HEK293 (cell line): ENCODE results near the gene RAB1A.
"Not testable (repeated sequence)": the region's sequence is repeated elsewhere in the genome, so short reads cannot be mapped to it uniquely, and the experiment has no call there.

Experiments used
- CTCF ChIA-PET: fragments of 350-600 bp; formaldehyde crosslinking; extraction: SDS; loops from one replicate; lab custom pipeline; 2021; ENCODE audit warnings: antibody characterized with exemption; lab: Yijun Ruan, JAX
- POLR2A ChIA-PET: fragments of 300-600 bp; formaldehyde crosslinking; extraction: SDS; loops from one replicate; lab custom pipeline; 2020; ENCODE audit warnings: antibody characterized with exemption, inconsistent platforms; lab: Yijun Ruan, JAX
- H3K27ac ChIP-seq: fragments of 200-500 bp; sonication (Bioruptor generic); 2 replicates; pipeline ENCODE4 v1.5.1; 2014; ENCODE audit warnings: low read depth, low read length, control low read depth, inconsistent platforms; ENCODE audit errors: extremely low read depth
- H3K36me3 ChIP-seq, 2 experiments: fragments of 200-500 bp in 1 of 2; sonication (Bioruptor generic) in 1 of 2; 1 replicate in 1 of 2; 2 replicates in 1 of 2; pipeline ENCODE4 v1.5.1; 2014 to 2017; ENCODE audit warnings: inconsistent platforms in 2 of 2, low read length in 2 of 2; ENCODE audit not compliant: control insufficient read depth in 2 of 2, insufficient read depth in 1 of 2
- H3K4me1 ChIP-seq: fragments of 200-500 bp; sonication (Bioruptor generic); 2 replicates; pipeline ENCODE4 v1.5.1; 2014; ENCODE audit warnings: mild to moderate bottlenecking, low read length, inconsistent platforms; ENCODE audit not compliant: control insufficient read depth, insufficient read depth
- H3K4me3 ChIP-seq: 2 replicates; pipeline ENCODE4 v1.5.1; 2011; ENCODE audit warnings: low read depth, mild to moderate bottlenecking, control low read depth, low read length, moderate library complexity
- H3K9me3 ChIP-seq: fragments of 200-500 bp; sonication (Bioruptor generic); 2 replicates; pipeline ENCODE4 v1.5.1; 2014; ENCODE audit warnings: low read depth, low read length, inconsistent platforms; ENCODE audit not compliant: control insufficient read depth, insufficient read depth
- EGR2 ChIP-seq: fragments of 450-650 bp; formaldehyde crosslinking; IDR thresholded peaks from 2 replicates; pipeline ENCODE4 v1.5.1; 2016; ENCODE audit warnings: low read depth, missing biosample characterization, missing genetic modification characterization
- MEIS1 ChIP-seq: sonication (generic); formaldehyde crosslinking; IDR thresholded peaks from 2 replicates; pipeline ENCODE4 v1.8.1; 2022; ENCODE audit warnings: missing genetic modification reagents, mild to moderate bottlenecking, borderline replicate concordance
- PRDM10 ChIP-seq: fragments of 450-650 bp; formaldehyde crosslinking; IDR thresholded peaks from 2 replicates; pipeline ENCODE4 v1.5.1; 2016; ENCODE audit warnings: missing biosample characterization, missing genetic modification characterization
- SP3 ChIP-seq: fragments of 450-650 bp; formaldehyde crosslinking; IDR thresholded peaks from 2 replicates; pipeline ENCODE4 v1.5.1; 2016; ENCODE audit warnings: missing biosample characterization, missing genetic modification characterization
- SP7 ChIP-seq: fragments of 450-650 bp; formaldehyde crosslinking; IDR thresholded peaks from 2 replicates; pipeline ENCODE4 v1.5.1; 2016; ENCODE audit warnings: missing biosample characterization, missing genetic modification characterization
- ZBTB21 ChIP-seq: fragments of 450-650 bp; formaldehyde crosslinking; IDR thresholded peaks from 2 replicates; pipeline ENCODE4 v1.5.1; 2017; ENCODE audit warnings: missing biosample characterization, missing genetic modification characterization
- ZFP41 ChIP-seq: fragments of 450-650 bp; formaldehyde crosslinking; IDR thresholded peaks from 2 replicates; pipeline ENCODE4 v1.5.1; 2016; ENCODE audit warnings: missing biosample characterization, missing genetic modification characterization, borderline replicate concordance
- ZNF302 ChIP-seq: fragments of 450-650 bp; formaldehyde crosslinking; IDR thresholded peaks from 2 replicates; pipeline ENCODE4 v1.5.1; 2016; ENCODE audit warnings: missing biosample characterization, missing genetic modification characterization, low read depth
- ZNF324 ChIP-seq: fragments of 450-650 bp; formaldehyde crosslinking; IDR thresholded peaks from 2 replicates; pipeline ENCODE4 v1.5.1; 2016; ENCODE audit warnings: missing biosample characterization, missing genetic modification characterization
- ZNF501 ChIP-seq: fragments of 450-650 bp; formaldehyde crosslinking; IDR thresholded peaks from 2 replicates; pipeline ENCODE4 v1.5.1; 2016; ENCODE audit warnings: missing biosample characterization, missing genetic modification characterization
- ZNF514 ChIP-seq: fragments of 450-650 bp; formaldehyde crosslinking; IDR thresholded peaks from 2 replicates; pipeline ENCODE4 v1.5.1; 2016; ENCODE audit warnings: missing biosample characterization, missing genetic modification characterization
- ZNF544 ChIP-seq: fragments of 450-650 bp; formaldehyde crosslinking; IDR thresholded peaks from 2 replicates; pipeline ENCODE4 v1.5.0; 2017; ENCODE audit warnings: missing biosample characterization, missing genetic modification characterization
- ZNF549 ChIP-seq: fragments of 450-650 bp; IDR thresholded peaks from 2 replicates; pipeline ENCODE4 v1.5.1; 2018; ENCODE audit warnings: missing biosample characterization, missing genetic modification characterization, mild to moderate bottlenecking, inconsistent platforms, moderate library complexity
- ZNF558 ChIP-seq: fragments of 450-650 bp; formaldehyde crosslinking; IDR thresholded peaks from 2 replicates; pipeline ENCODE4 v1.5.1; 2016; ENCODE audit warnings: missing biosample characterization, missing genetic modification characterization
- ZNF571 ChIP-seq: fragments of 450-650 bp; formaldehyde crosslinking; IDR thresholded peaks from 2 replicates; pipeline ENCODE4 v1.5.0; 2017; ENCODE audit warnings: missing biosample characterization, missing genetic modification characterization
- ZNF580 ChIP-seq: fragments of 450-650 bp; formaldehyde crosslinking; IDR thresholded peaks from 2 replicates; pipeline ENCODE4 v1.5.1; 2016; ENCODE audit warnings: missing biosample characterization, missing genetic modification characterization
- ZNF621 ChIP-seq: fragments of 450-650 bp; formaldehyde crosslinking; IDR thresholded peaks from 2 replicates; pipeline ENCODE4 v1.5.1; 2017; ENCODE audit warnings: missing biosample characterization, missing genetic modification characterization
- ZNF645 ChIP-seq: fragments of 450-650 bp; formaldehyde crosslinking; IDR thresholded peaks from 2 replicates; pipeline ENCODE4; 2016; ENCODE audit warnings: missing biosample characterization, missing genetic modification characterization
- ZNF768 ChIP-seq: fragments of 450-650 bp; formaldehyde crosslinking; IDR thresholded peaks from 2 replicates; pipeline ENCODE4 v1.5.1; 2018; ENCODE audit warnings: missing biosample characterization, mild to moderate bottlenecking, missing genetic modification characterization

RAB1A gene

GRCh38 chr2:65172994-65173790, 43.3 kb upstream of the RAB1A start:
- Histone ChIP-seq H3K36me3 (no peaks in the 10 kb centered on the region), H3K27ac (no peak overlapping the region), H3K9me3 (no peaks in the 10 kb centered on the region), H3K4me3 (no peak overlapping the region), H3K4me1 (no peaks in the 10 kb centered on the region)
- ChIA-PET POLR2A (no interaction called here), CTCF (interaction anchor here (0.5 to 1.7 kb wide), 3 partner anchors 14 to 403 kb away, joined by 4 to 6 read pairs (median 5); no protein-coding TSS in a partner anchor)
- no peak for TF ChIP-seq PRDM10 (tag by site-specific recombination)
- TF ChIP-seq ZNF580 (tag by site-specific recombination) = no peak
- TF ChIP-seq ZNF549 = no peak

- H3K4me3 ChIP-seq, H3K36me3 ChIP-seq, H3K9me3 ChIP-seq, H3K4me1 ChIP-seq, H3K27ac ChIP-seq: not testable (repeated sequence)
- POLR2A ChIA-PET = interaction anchor here (0.8 kb wide), 1 partner anchor 56 kb away, joined by 5 read pairs; no protein-coding TSS in a partner anchor
- CTCF ChIA-PET = interaction anchor here (0.6 to 1.2 kb wide), 6 partner anchors 16 to 253 kb away, joined by 3 to 7 read pairs (median 4); no protein-coding TSS in a partner anchor
Observed at GRCh38 chr2:65170611-65171477, 40.9 kb upstream of the RAB1A start.

- ChIA-PET CTCF (interaction anchor here (0.6 to 2.3 kb wide), 12 partner anchors 8 to 252 kb away, joined by 3 to 11 read pairs (median 5); no protein-coding TSS in a partner anchor), POLR2A (interaction anchor here (1.2 kb wide), 1 partner anchor 252 kb away, joined by 3 read pairs; no protein-coding TSS in a partner anchor)
- no peaks in the 10 kb centered on the region for H3K4me1 ChIP-seq
- TF ChIP-seq EGR2 (tag by site-specific recombination) (no peak), ZNF501 (no peak), ZBTB21 (tag by site-specific recombination) (no peak), ZNF558 (no peak), ZFP41 (tag by site-specific recombination) (no peak), ZNF514 (tag by site-specific recombination) (no peak), ZNF302 (tag by site-specific recombination) (no peak), PRDM10 (tag by site-specific recombination) (no peak), SP3 (tag by site-specific recombination) (no peak), ZNF645 (tag by site-specific recombination) (no peak), MEIS1 (CRISPR knock-in tag) (no peak), ZNF621 (no peak), SP7 (tag by site-specific recombination) (no peak), ZNF768 (no peak), ZNF544 (tag by site-specific recombination) (no peak), ZNF571 (tag by site-specific recombination) (no peak), ZNF324 (tag by site-specific recombination) (no peak)
- H3K4me3 ChIP-seq = no peak overlapping the region
- no peaks in the 10 kb centered on the region for H3K9me3 ChIP-seq
- H3K36me3 ChIP-seq = no peaks in the 10 kb centered on the region
- no peak overlapping the region for H3K27ac ChIP-seq
Observed at GRCh38 chr2:65169760-65170136, 39.8 kb upstream of the RAB1A start.
